ENCODE data around the gene SMC4. TPM values are rescaled to one million over a fixed set of nuclear protein-coding genes. Genes with fewer than 3 reads are reported as not detected.
A peak's percentile ranks its signal among the peaks of the same experiment; 100 is the strongest.

Gene SMC4
- total and polyA plus RNA-seq, 2 of the 13 experiments (the other 11 are each of a cell fraction or from before 2014, with no cell fraction given): 19.2 to 74.3 TPM

GRCh38 chr3:160400702-160401150 lies 1.3 kb downstream of the SMC4 start (continued):
- TF ChIP-seq SP4 (CRISPR knock-in tag; IDR thresholded peaks at IDR 0.05) (no peak), MAFG (CRISPR knock-in tag; IDR thresholded peaks at IDR 0.05) (no peak), ZNF768 (CRISPR knock-in tag; IDR thresholded peaks at IDR 0.05) (peak; percentile 49; the same call in 1 of the 2 replicates), TBP (CRISPR knock-in tag; IDR thresholded peaks at IDR 0.05) (no peak), ZNF484 (CRISPR knock-in tag; IDR thresholded peaks at IDR 0.05; ENCODE audit: borderline replicate concordance, low read depth) (no peak), ZNF775 (CRISPR knock-in tag; IDR thresholded peaks at IDR 0.05; ENCODE audit: borderline replicate concordance) (no peak), MZF1 (CRISPR knock-in tag; IDR thresholded peaks at IDR 0.05; ENCODE audit: borderline replicate concordance) (no peak), ZNF782 (CRISPR knock-in tag; IDR thresholded peaks at IDR 0.05; ENCODE audit: borderline replicate concordance) (no peak), U2AF1 (optimal IDR thresholded peaks at IDR 0.05; ENCODE audit: low read depth, low read length) (no peak), ZNF138 (CRISPR knock-in tag; IDR thresholded peaks at IDR 0.05; ENCODE audit: low read depth) (no peak), RFXAP (CRISPR knock-in tag; IDR thresholded peaks at IDR 0.05; ENCODE audit: borderline replicate concordance) (no peak), ZSCAN12 (CRISPR knock-in tag; IDR thresholded peaks at IDR 0.05) (no peak), DZIP1 (CRISPR knock-in tag; IDR thresholded peaks at IDR 0.05) (no peak), MNT (IDR thresholded peaks at IDR 0.05) (no peak), ZNF557 (CRISPR knock-in tag; IDR thresholded peaks at IDR 0.05) (no peak), KDM3A (CRISPR knock-in tag; IDR thresholded peaks at IDR 0.05; ENCODE audit: low read depth) (no peak), GMEB2 (CRISPR knock-in tag; IDR thresholded peaks at IDR 0.05; ENCODE audit: low read depth) (no peak), ZNF496 (CRISPR knock-in tag; IDR thresholded peaks at IDR 0.05; ENCODE audit: insufficient replicate concordance) (no peak), ZGPAT (CRISPR knock-in tag; IDR thresholded peaks at IDR 0.05) (no peak), GMEB1 (CRISPR knock-in tag; IDR thresholded peaks at IDR 0.05; ENCODE audit: borderline replicate concordance) (no peak), ZFP36 (IDR thresholded peaks at IDR 0.05; ENCODE audit: borderline replicate concordance, low read depth, low read length, partially characterized antibody) (no peak), ZNF576 (CRISPR knock-in tag; IDR thresholded peaks at IDR 0.05) (no peak)
